ENCODE measurements around the gene UTS2R.

The UTS2R gene

GRCh38 chr17:82390860-82391435, 19.4 kb downstream of the UTS2R start:
- no peak for TF ChIP-seq POLR2A (IDR thresholded peaks at IDR 0.05; ENCODE audit: low read depth, low read length)
- DNase-seq (ENCODE audit: insufficient read length, low spot score): no peak
- FAIRE-seq: no peak

DNA sequence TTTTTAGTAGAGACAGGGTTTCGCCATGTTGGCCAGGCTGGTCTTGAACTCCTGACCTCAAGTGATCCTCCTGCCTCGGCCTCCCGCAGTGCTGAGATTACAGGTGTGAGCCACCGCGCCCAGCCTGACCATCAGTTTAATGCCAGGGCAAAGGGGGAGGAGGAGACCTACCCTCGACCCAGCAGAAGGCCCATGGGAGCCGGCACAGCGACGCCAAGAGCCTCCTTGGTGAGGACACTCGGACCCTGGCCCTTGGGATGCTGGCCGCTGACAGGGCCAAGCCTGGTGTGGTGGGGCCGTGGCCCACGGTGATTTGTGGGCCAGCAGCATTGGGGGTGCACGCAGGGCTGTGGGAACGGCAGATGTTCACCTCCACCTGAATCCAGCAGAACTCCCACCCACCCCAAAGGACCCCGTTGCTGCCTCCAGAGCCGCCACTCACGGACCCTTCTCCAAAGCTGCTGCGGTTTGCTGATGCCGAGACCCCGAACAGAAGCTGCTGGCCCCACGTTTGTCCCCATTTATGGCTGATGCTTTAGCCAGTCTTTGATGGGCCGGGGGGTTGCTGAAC, 20.0 kb downstream of the UTS2R start:
- FAIRE-seq (no peak), DNase-seq (ENCODE audit: insufficient read length, low spot score) (no peak)
- TF ChIP-seq POLR2A (IDR thresholded peaks at IDR 0.05; ENCODE audit: low read depth, low read length): no peak

DNA sequence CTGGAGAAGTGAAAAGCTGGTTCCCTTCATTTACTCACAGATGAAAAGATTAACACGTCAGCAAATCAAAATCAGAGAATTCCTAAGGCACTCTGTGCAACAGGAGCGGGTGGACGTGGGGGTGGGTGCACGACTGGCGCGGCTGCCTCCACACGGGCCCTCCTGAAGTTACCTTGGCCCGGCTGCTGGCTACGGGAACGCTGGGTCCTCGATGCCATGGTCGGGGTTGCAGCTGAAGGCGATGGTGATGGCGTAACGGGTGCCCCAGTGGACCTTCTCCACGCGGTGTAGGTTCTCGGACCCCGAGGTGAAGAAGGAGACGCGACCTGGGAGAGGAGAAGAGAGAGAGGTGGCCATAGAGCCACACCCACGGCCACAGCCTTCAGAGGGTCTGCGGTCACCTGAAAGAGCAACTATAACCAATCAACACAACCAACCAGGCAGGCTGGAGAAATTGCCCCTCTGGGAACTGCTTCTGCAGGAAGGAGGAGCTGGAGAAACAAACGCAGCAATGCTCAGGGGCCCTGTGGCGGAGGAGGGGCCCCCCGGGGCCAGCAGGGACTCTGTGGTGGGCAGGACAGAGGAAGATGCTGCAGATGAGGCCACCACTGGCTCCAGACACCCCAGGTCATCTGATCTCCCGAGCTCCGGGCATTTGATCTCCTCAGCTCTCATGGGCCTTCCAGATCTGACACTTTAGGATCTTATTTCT, 20.8 kb downstream of the UTS2R start:
- no peak for TF ChIP-seq POLR2A (IDR thresholded peaks at IDR 0.05; ENCODE audit: low read depth, low read length)

DNA sequence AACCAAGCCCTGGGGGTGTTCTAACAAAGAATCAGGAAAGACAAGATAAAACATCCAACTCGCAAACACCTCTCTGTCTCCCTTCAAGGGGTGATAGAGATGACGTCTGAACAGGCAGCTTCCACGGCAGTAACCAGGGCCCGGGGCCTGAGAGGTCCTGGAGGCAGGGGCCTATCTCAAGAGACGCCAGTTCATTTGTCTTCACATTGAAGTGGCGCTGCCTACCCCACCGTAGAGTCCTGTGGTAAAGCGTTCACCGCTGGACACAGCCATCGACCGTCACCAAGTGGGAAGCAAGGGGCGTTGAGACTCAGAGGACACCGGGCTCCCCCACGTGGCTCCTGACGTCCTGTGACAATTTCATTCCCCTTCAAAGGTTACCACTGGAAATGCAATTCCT, 21.4 kb downstream of the UTS2R start:
- FAIRE-seq (no peak), DNase-seq (ENCODE audit: insufficient read length, low spot score) (no peak)
- TF ChIP-seq POLR2A (IDR thresholded peaks at IDR 0.05; ENCODE audit: low read depth, low read length): no peak

More for the DNA sequence above, 20.8 kb downstream of the UTS2R start:
- FAIRE-seq (no peak), DNase-seq (ENCODE audit: insufficient read length, low spot score) (no peak)

- DNase-seq (ENCODE audit: insufficient read length, low spot score) (no peak), FAIRE-seq (no peak)
- TF ChIP-seq POLR2A (IDR thresholded peaks at IDR 0.05; ENCODE audit: low read depth, low read length): no peak
Measured at GRCh38 chr17:82394278-82394677, 22.7 kb downstream of the UTS2R start.

- DNase-seq (ENCODE audit: insufficient read length, low spot score) (no peak), FAIRE-seq (no peak)
- TF ChIP-seq POLR2A (IDR thresholded peaks at IDR 0.05; ENCODE audit: low read depth, low read length): no peak
Measured at GRCh38 chr17:82396601-82397435, 25.3 kb downstream of the UTS2R start.

GRCh38 chr17:82397449-82398335, 26.1 kb downstream of the UTS2R start:
- TF ChIP-seq POLR2A (IDR thresholded peaks at IDR 0.05; ENCODE audit: low read depth, low read length): no peak
- DNase-seq (ENCODE audit: insufficient read length, low spot score) (no peak), FAIRE-seq (no peak)

- TF ChIP-seq POLR2A (IDR thresholded peaks at IDR 0.05; ENCODE audit: low read depth, low read length): no peak
- DNase-seq (ENCODE audit: insufficient read length, low spot score): no peak
- no peak for FAIRE-seq
Measured at GRCh38 chr17:82399041-82399441, 27.5 kb downstream of the UTS2R start.

DNA sequence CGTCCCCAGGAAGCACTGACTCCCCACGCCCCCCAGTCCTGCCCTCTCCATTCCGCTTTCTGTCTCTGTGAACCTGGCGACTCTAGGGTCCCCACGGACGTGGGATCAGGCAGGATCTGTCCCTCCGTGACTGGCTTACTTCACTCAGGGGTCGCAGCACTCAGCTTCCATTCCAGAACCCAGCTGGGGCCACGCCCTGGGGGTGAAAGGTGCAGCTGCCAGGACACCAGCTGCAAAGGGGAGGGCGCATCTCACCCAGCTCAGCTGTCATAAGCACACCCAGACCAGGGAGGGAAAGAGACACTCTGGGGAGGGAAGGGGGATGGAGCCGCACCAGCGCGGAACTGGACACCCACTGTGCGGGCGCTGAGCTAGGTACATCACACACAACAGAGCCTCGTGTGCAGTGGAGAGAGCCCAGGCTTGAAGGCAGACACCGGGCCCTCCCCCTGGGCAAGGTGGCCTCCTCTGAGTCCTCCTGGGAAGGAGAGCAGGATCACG, 28.1 kb downstream of the UTS2R start:
- FAIRE-seq (no peak), DNase-seq (ENCODE audit: insufficient read length, low spot score) (no peak)

GRCh38 chr17:82400206-82400605, 28.6 kb downstream of the UTS2R start:
- DNase-seq (ENCODE audit: insufficient read length, low spot score): no peak
- TF ChIP-seq POLR2A (IDR thresholded peaks at IDR 0.05; ENCODE audit: low read depth, low read length): no peak
- no peak for FAIRE-seq

More for the DNA sequence above, 28.1 kb downstream of the UTS2R start:
- no peak for TF ChIP-seq POLR2A (IDR thresholded peaks at IDR 0.05; ENCODE audit: low read depth, low read length)

- FAIRE-seq (no peak), DNase-seq (ENCODE audit: insufficient read length, low spot score) (no peak)
- no peak for TF ChIP-seq POLR2A (IDR thresholded peaks at IDR 0.05; ENCODE audit: low read depth, low read length)
Measured at GRCh38 chr17:82400830-82401229, 29.3 kb downstream of the UTS2R start.

DNA sequence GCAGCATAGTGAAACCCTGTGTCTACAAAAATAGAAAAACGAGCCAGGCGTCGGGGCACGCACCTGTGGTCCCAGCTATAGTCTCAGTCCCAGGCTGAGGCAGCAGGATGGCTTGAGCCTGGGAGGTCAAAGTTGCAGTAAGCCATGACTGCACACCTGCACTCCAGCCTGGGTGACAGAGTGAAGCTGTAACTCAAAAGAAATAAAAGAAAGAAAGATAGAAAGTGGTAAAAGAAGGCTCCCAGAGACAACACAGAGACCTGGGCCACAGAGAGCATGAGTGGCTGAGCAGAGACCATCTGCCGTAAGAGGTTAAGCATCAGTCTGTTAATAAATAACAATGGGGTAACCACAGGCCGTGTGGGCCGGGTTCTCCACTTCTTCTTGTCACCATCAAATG, 31.3 kb downstream of the UTS2R start:
- DNase-seq (ENCODE audit: insufficient read length, low spot score) (no peak), FAIRE-seq (no peak)
- TF ChIP-seq POLR2A (IDR thresholded peaks at IDR 0.05; ENCODE audit: low read depth, low read length): no peak
